Transverse colon (tissue), 4 donors: Measurements from ENCODE around the gene RSPO3.
"Not testable (repeated sequence)": the region's sequence is repeated elsewhere in the genome, so short reads cannot be mapped to it uniquely, and the experiment has no call there.

Experiments
- CTCF ChIP-seq, 5 experiments: fragments of 200-600 bp in 3 of 5; fragments of 450-650 bp in 2 of 5; sonication (generic) in 3 of 5; IDR thresholded peaks; 1 replicate in 2 of 5; 2 replicates in 3 of 5; pipeline ENCODE4 v1.5.1; 2016 to 2017; ENCODE audit warnings: antibody characterized with exemption in 5 of 5, inconsistent platforms in 3 of 5, mild to moderate bottlenecking in 2 of 5, moderate library complexity in 1 of 5
- EP300 ChIP-seq: sonication (generic); formaldehyde crosslinking; IDR thresholded peaks from one replicate; pipeline ENCODE4 v1.6.1; 2017; ENCODE audit warnings: antibody characterized with exemption, low read depth
- POLR2A ChIP-seq: fragments of 450-650 bp; IDR thresholded peaks from one replicate; pipeline ENCODE4 v1.6.1; 2016; ENCODE audit warnings: antibody characterized with exemption, mild to moderate bottlenecking, moderate library complexity
- POLR2AphosphoS5 ChIP-seq, 3 donors: sonication (generic); formaldehyde crosslinking; IDR thresholded peaks; one replicate each; pipeline ENCODE4 v1.6.1; 2016; ENCODE audit warnings: antibody characterized with exemption in 3 of 3

GRCh38 chr6:127233819-127234218 is 115.3 kb downstream of the RSPO3 start:
- not testable (repeated sequence) for TF ChIP-seq POLR2A; POLR2AphosphoS5 (IDR thresholded peaks at IDR 0.05); CTCF (IDR thresholded peaks at IDR 0.05); EP300
